GM18498 (cell line): ENCODE data around the gene CASTOR1.
A peak's percentile ranks its signal among the peaks of the same experiment; 100 is the strongest.

Experiments used
- ATAC-seq: cut with Tn5 transposase; IDR thresholded peaks from one replicate; pipeline ENCODE4 v1.9.1; 2021; ENCODE audit warnings: mild to moderate bottlenecking, moderate library complexity; ENCODE audit not compliant: unreplicated experiment

The CASTOR1 gene

GRCh38 chr22:30301995-30302809 is 12.9 kb upstream of the CASTOR1 start:
- ATAC-seq: no peak

DNA sequence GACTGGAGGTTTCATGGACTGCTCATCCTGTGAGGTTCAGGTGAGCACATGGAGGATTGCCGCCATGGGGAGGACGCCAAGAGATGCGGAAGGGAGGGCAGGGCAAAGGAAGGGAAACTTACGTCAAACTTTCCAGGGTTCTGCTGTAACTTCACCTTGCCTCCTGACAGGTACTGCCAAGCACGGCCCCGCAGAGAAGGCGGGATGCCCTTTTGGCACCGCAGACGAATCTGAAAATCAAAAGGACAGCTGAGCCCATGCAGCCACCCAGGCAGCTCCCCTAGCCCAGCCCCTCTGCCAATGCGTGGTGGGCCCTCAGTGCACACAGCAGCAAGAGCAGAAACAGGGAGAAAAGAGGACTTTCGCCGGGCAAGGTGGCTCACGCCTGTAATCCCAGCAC is 10.0 kb upstream of the CASTOR1 start:
- no peak for ATAC-seq

- no peak for ATAC-seq
Measured at GRCh38 chr22:30297991-30298701, 8.8 kb upstream of the CASTOR1 start.

DNA sequence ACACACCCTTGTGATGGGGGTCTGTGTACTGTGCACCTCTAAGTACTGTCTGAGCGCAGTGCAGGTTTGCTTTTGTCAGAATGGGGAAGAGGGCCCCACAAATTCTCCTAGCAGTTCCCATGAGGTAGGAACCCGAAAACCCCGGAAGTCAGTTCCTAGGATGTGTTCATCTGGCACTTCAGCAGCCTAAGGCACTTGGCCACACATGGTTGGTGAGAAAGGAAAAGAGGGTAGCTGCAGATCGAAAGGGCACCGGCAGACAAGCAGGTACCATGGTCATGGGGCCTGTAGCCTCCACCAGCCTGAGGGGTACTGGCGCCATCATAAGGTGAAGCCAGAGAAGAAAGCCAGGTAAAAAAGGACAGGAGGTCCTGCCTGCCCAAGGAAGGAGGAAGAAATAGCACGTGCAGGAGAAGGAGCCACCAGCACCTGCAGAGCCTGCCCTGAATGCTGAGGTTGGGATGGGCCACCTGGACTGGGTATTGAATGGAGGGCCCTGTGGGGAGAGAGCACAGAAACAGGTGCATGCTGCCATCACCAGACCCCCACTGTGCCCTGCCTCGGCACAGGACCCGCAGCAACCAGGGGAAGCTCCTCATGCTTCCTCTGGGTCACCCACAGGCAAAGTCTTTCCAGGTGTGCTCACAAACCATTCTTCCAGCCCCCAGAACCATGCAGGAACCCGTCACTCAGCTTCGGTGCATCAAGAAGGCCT is 8.1 kb upstream of the CASTOR1 start:
- ATAC-seq: no peak

GRCh38 chr22:30296833-30297232 is 7.5 kb upstream of the CASTOR1 start:
- no peak for ATAC-seq

GRCh38 chr22:30296324-30296723 is 7.0 kb upstream of the CASTOR1 start:
- no peak for ATAC-seq

- ATAC-seq: no peak
Measured at GRCh38 chr22:30295576-30295975, 6.3 kb upstream of the CASTOR1 start.

- ATAC-seq: no peak
Measured at GRCh38 chr22:30294830-30295229, 5.5 kb upstream of the CASTOR1 start.

- no peak for ATAC-seq
Measured at GRCh38 chr22:30294066-30294465, 4.8 kb upstream of the CASTOR1 start.

- no peak for ATAC-seq
Measured at GRCh38 chr22:30293026-30293425, 3.7 kb upstream of the CASTOR1 start.

GRCh38 chr22:30292069-30292970 is 3.0 kb upstream of the CASTOR1 start:
- ATAC-seq: no peak

DNA sequence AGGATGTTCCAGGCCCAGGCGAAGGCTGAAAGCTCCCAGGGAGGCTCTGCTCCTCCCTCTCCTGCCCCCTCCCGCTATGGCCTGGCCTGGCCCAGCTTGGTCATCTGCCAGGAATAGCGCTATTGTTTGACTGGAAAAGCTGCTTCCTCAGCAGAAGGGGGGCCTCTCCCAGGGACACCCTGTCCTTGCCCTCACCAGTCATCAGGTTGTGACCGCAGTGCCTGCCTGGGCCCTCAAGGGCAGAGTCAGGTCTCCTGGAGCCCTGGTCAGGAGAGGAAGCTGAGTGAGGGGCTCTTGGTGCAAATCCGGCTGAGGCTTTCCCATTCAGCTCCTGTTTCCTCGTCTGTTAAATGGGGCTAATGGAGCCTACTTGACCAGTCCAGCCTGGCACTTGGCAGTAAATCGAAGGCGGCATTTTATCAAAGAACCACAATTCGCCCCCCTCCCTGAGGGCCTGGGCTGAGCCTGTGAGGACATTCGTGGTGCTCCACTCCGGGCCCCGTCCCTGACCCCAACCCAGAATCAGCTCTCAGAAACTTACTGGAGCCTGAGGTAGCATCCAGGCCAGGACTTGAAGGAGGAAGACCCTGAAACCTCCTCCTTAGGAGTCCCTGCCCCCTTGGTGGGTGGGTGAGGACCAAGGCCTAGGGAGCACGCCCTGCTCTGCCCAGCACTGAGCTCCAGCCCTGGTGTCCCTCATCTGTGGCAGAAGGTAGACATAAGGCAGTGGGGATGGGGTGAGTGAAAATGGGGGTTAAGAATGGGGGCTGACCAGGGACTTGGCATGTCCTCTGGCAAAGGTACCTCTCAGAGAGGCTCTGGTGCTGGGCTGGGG is 2.0 kb upstream of the CASTOR1 start:
- no peak for ATAC-seq

DNA sequence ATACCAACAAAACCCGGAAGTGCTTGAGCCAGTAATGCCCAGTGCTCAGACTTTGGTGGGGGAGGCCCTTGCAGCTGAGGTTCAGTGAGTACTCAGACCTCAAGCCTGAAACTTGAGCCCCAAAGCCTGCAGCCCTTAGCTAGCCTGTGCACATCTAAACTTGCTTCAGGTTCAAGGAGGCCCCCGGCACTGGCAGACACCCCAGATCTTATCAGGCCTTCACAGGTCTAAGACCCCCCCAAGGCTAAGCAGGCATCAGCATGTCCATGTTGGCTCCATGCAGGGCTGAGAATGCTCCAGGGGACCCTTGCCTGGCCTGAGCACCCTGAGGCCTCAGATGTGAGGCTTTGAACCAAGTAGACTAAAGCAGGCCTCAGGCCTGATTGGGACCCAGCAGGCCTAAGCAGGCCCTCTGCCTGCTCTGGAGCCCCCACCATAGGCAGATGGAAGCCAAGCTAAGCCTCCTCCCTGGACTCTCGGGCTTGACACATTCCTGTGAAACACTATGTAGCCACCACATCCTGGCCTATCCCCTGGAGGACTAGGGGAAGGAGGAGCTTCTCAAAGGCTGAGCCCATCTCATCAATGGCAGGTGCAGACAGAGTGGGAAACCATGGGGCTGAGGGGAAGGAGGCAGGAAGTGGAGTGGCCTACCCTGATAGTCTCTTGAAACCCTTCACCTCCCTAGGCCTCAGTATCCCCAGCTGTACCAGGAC is 1.2 kb upstream of the CASTOR1 start:
- peak; percentile 10 for ATAC-seq

DNA sequence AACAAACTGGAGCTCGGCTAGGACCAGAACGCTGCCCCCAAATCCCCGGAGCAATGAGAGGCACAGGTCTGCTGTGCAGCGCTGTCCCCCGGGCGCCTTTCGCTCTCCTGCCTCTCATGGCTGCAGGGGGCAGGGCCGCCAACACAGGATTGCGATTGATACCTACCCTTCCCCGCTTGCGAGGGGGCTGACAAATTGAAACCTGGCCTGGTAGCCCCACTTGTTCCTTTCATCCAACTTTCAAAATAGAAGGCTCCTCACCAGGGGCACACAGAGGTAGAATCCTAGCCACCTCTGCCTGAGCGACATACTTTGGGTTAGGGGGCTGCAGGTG is 642 bp upstream of the CASTOR1 start:
- peak; percentile 20 for ATAC-seq

DNA sequence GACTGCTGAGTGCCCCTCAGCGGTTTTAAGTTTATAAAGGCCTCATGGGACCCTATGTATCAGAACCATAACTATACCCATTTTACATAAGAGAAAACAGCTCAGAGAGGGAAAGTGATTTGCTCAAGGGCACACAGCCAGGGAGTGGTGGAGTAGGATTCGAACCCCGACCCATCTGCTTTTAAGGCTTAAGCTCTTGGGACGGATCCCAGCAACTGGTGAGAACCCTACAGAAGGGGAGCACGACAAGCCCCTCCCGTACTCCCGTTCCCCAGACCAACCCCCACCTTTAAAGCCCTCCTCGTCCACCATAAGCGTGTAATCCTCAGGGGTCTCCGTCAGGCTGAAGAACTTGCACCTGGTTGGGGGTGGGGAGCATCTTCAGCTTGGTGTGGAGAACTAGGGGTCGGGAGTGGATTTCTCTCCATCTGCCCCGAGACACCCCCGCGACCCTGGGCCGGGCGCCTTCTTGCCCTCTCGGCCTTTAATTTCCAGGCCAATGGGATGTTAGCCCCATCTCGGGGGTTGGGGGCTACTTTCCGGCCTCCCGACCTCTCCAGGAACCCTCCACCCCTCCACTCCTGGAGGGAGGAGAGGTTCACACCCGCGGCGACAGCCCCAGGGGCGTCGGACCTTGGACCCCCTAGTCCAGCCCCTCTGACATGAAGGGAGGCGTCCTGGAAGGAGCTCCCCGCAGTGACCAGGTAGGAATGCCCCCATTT is 725 bp downstream of the CASTOR1 start:
- no peak for ATAC-seq

DNA sequence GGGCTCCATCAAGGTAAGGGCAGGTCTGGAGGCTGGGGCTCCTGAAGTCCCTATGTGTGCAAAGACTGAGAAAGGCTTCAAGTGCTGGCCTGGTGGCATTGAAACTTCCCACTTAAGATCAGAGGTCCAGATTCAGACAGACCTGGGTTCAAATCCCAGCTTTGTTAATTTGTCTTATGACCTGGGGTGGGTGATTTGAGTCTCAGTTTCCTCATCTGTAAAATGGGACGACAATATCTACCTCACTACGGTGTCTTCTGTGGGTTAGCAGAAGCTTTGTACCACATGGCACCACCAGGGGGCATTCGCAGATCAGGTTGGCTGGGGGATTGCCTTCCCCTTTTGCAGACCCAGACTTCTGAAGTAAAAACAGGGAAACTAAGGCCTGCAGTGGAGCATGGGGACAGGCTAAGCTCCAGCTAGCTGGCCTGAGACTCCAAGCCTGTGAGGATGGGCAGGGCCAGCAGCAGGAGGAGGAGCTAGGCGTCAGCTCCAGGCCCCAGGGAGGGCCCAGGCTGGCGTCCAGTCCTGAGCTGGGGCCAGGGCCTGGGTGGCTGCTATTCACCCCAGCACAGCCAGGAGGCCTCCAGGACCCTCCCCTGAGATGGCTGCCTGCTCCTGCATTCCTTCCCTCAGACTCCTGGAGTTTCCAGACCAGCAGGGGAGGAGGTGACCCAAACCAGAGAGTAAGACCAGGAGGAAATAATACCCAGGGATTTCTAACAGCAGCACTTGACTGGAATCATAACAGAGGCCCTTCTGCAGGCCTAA is 1.5 kb downstream of the CASTOR1 start:
- ATAC-seq: no peak

GRCh38 chr22:30286813-30287647 is 2.3 kb downstream of the CASTOR1 start:
- ATAC-seq: no peak
